ENCODE measurements around the gene KCNK3. TPM values are rescaled to one million over a fixed set of nuclear protein-coding genes. Genes with fewer than 3 reads are reported as not detected.

KCNK3 gene
- total and polyA plus RNA-seq, 7 experiments from 2014 or later: not detected

DNA sequence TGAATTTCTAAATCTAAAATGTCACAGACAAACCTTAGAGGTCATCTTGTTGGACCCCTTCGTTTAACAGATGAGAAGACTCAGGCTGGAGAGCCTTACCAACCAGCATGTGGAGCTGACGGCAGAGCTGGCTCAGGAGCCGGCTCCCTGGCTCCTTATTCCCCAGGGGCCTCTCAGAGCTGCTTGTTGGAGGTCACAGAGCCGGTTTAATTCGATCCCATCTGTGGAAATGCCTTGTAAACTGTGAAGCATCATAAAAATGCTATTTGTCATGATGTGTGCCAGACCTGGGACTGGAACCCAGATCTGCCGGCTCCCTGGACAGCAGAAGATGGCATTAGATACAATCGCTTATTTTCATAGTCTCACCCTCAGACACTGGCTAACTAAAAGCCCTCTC, 43.2 kb upstream of the KCNK3 start:
- ChIA-PET POLR2A (no interaction called here), CTCF (no interaction called here)
- peak in 1 of 9 donors; percentile 9 for DNase-seq
- no peaks in the 10 kb centered on the region for H3K9me3 ChIP-seq (ENCODE audit: control insufficient read depth in 2 of 3, low read length in 3 of 3)
- peaks cover 0 to 3% (median 0%) of the 10 kb centered on the region in 11 donors for H3K9me3 Mint-ChIP-seq
- no peaks in the 10 kb centered on the region for H3K36me3 Mint-ChIP-seq
- no peak overlapping the region for H3K4me3 Mint-ChIP-seq
- no peak overlapping the region for H3K4me3 ChIP-seq (ENCODE audit: low read length)
- no peak overlapping the region for H3K27ac Mint-ChIP-seq
- no peaks in the 10 kb centered on the region for H3K27me3 ChIP-seq (ENCODE audit: control insufficient read depth in 2 of 2, insufficient read depth in 2 of 2, low read length in 2 of 2)
- no peaks in the 10 kb centered on the region for H3K4me1 ChIP-seq (ENCODE audit: control insufficient read depth in 2 of 2, insufficient read depth in 2 of 2, low read length in 2 of 2)
- intact Hi-C loops (cut with micrococcal nuclease): no loop called here
- H3K4me1 Mint-ChIP-seq: no peaks in the 10 kb centered on the region
- peaks cover 17 to 47% (median 23%) of the 10 kb centered on the region in 5 donors for H3K27me3 Mint-ChIP-seq
- no peak overlapping the region for H3K27ac ChIP-seq (ENCODE audit: low read depth, low read length)
- no peaks in the 10 kb centered on the region for H3K36me3 ChIP-seq (ENCODE audit: control insufficient read depth in 2 of 3, insufficient read depth in 3 of 3, low read length in 3 of 3)
- ATAC-seq: no peak

- ChIA-PET POLR2A (no interaction called here), CTCF (no interaction called here)
- no peak overlapping the region for H3K4me3 Mint-ChIP-seq
- no peak overlapping the region for H3K27ac ChIP-seq (ENCODE audit: low read depth, low read length)
- H3K4me1 Mint-ChIP-seq: no peaks in the 10 kb centered on the region
- intact Hi-C loops (cut with micrococcal nuclease): no loop called here
- H3K27me3 ChIP-seq (ENCODE audit: control insufficient read depth in 2 of 2, insufficient read depth in 2 of 2, low read length in 2 of 2): no peaks in the 10 kb centered on the region
- no peak overlapping the region for H3K4me3 ChIP-seq (ENCODE audit: low read length)
- H3K9me3 Mint-ChIP-seq: peaks cover 0 to 3% (median 0%) of the 10 kb centered on the region in 11 donors
- peaks cover 12 to 43% (median 17%) of the 10 kb centered on the region in 5 donors for H3K27me3 Mint-ChIP-seq
- H3K9me3 ChIP-seq (ENCODE audit: control insufficient read depth in 2 of 3, low read length in 3 of 3): no peaks in the 10 kb centered on the region
- peak in 1 of 9 donors; percentile 8 for DNase-seq
- no peak overlapping the region for H3K27ac Mint-ChIP-seq
- no peaks in the 10 kb centered on the region for H3K4me1 ChIP-seq (ENCODE audit: control insufficient read depth in 2 of 2, insufficient read depth in 2 of 2, low read length in 2 of 2)
- no peaks in the 10 kb centered on the region for H3K36me3 ChIP-seq (ENCODE audit: control insufficient read depth in 2 of 3, insufficient read depth in 3 of 3, low read length in 3 of 3)
- no peaks in the 10 kb centered on the region for H3K36me3 Mint-ChIP-seq
- ATAC-seq: no peak
Observed at GRCh38 chr2:26649992-26650712, 42.4 kb upstream of the KCNK3 start.

DNA sequence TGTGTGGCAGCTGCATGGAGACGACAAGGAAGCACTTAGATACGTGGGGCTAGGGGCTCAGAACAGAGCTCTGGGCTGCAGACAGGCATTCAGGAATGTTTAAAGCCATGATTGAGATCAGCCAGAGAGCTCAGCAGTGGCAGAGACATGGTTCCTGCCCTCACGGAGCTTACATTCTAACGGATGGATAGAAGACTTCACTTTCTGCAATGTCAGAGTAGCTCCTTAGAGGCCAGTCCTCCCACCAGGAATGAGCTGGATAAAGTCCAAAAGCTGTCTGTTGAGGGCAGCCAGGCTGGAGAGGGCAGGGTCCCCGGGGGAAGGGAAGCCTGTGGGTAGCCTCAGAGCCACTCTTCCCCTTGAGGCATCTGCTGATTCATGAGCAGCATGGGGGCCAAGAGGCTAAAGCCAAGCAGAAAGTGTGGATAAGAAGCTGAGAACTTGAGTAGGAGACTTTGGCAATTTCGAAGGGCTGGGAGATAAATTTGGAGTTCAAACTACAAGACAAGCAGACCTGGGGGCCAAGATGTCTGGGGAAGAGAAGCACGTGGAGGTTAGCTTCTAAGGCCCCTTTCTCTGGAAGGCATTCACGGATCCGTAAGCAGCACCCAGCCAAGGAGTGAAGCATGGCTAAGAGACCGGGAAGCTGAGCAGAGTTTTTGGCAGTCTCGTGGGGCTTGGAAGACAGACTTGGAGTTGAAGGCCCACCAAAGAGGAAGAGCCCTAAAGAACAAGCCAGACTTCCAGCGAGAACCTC, 41.6 kb upstream of the KCNK3 start:
- no peaks in the 10 kb centered on the region for H3K36me3 ChIP-seq (ENCODE audit: control insufficient read depth in 2 of 3, insufficient read depth in 3 of 3, low read length in 3 of 3)
- ATAC-seq: no peak
- H3K9me3 ChIP-seq (ENCODE audit: control insufficient read depth in 2 of 3, low read length in 3 of 3): no peaks in the 10 kb centered on the region
- H3K27ac Mint-ChIP-seq: no peak overlapping the region
- no peaks in the 10 kb centered on the region for H3K36me3 Mint-ChIP-seq
- H3K4me1 ChIP-seq (ENCODE audit: control insufficient read depth in 2 of 2, insufficient read depth in 2 of 2, low read length in 2 of 2): no peaks in the 10 kb centered on the region
- CTCF ChIA-PET: no interaction called here
- H3K27ac ChIP-seq (ENCODE audit: low read depth, low read length): no peak overlapping the region
- H3K27me3 Mint-ChIP-seq: peaks cover 6 to 35% (median 9%) of the 10 kb centered on the region in 5 donors
- intact Hi-C loops (cut with micrococcal nuclease): no loop called here
- no peak for DNase-seq
- no peaks in the 10 kb centered on the region for H3K4me1 Mint-ChIP-seq
- no peak overlapping the region for H3K4me3 Mint-ChIP-seq
- H3K4me3 ChIP-seq (ENCODE audit: low read length): no peak overlapping the region
- POLR2A ChIA-PET: no interaction called here
- H3K9me3 Mint-ChIP-seq: peaks cover 0 to 3% (median 0%) of the 10 kb centered on the region in 11 donors
- no peaks in the 10 kb centered on the region for H3K27me3 ChIP-seq (ENCODE audit: control insufficient read depth in 2 of 2, insufficient read depth in 2 of 2, low read length in 2 of 2)

- H3K4me3 ChIP-seq (ENCODE audit: low read length): no peak overlapping the region
- ATAC-seq: no peak
- CTCF ChIA-PET: no interaction called here
- no peak overlapping the region for H3K27ac ChIP-seq (ENCODE audit: low read depth, low read length)
- H3K9me3 ChIP-seq (ENCODE audit: control insufficient read depth in 2 of 3, low read length in 3 of 3): no peaks in the 10 kb centered on the region
- intact Hi-C loops (cut with micrococcal nuclease): no loop called here
- H3K36me3 ChIP-seq (ENCODE audit: control insufficient read depth in 2 of 3, insufficient read depth in 3 of 3, low read length in 3 of 3): no peaks in the 10 kb centered on the region
- Mint-ChIP-seq H3K27ac (no peak overlapping the region), H3K9me3 (peaks cover 0 to 3% (median 0%) of the 10 kb centered on the region in 11 donors), H3K4me3 (no peak overlapping the region), H3K27me3 (peaks cover 3 to 30% (median 9%) of the 10 kb centered on the region in 5 donors), H3K4me1 (no peaks in the 10 kb centered on the region), H3K36me3 (no peaks in the 10 kb centered on the region)
- DNase-seq: no peak
- POLR2A ChIA-PET: no interaction called here
- H3K4me1 ChIP-seq (ENCODE audit: control insufficient read depth in 2 of 2, insufficient read depth in 2 of 2, low read length in 2 of 2): no peaks in the 10 kb centered on the region
- no peaks in the 10 kb centered on the region for H3K27me3 ChIP-seq (ENCODE audit: control insufficient read depth in 2 of 2, insufficient read depth in 2 of 2, low read length in 2 of 2)
Observed at GRCh38 chr2:26651470-26651771, 41.1 kb upstream of the KCNK3 start.

- H3K27ac Mint-ChIP-seq: no peak overlapping the region
- POLR2A ChIA-PET: no interaction called here
- Histone ChIP-seq H3K4me1 (ENCODE audit: control insufficient read depth in 2 of 2, insufficient read depth in 2 of 2, low read length in 2 of 2) (no peaks in the 10 kb centered on the region), H3K27ac (ENCODE audit: low read depth, low read length) (no peak overlapping the region), H3K36me3 (ENCODE audit: control insufficient read depth in 2 of 3, insufficient read depth in 3 of 3, low read length in 3 of 3) (no peaks in the 10 kb centered on the region), H3K4me3 (ENCODE audit: low read length) (no peak overlapping the region), H3K9me3 (ENCODE audit: control insufficient read depth in 2 of 3, low read length in 3 of 3) (no peaks in the 10 kb centered on the region), H3K27me3 (ENCODE audit: control insufficient read depth in 2 of 2, insufficient read depth in 2 of 2, low read length in 2 of 2) (no peaks in the 10 kb centered on the region)
- H3K4me3 Mint-ChIP-seq: no peak overlapping the region
- no peaks in the 10 kb centered on the region for H3K36me3 Mint-ChIP-seq
- no peak for ATAC-seq
- no peak for DNase-seq
- no peaks in the 10 kb centered on the region for H3K4me1 Mint-ChIP-seq
- peaks cover 3 to 26% (median 9%) of the 10 kb centered on the region in 5 donors for H3K27me3 Mint-ChIP-seq
- intact Hi-C loops (cut with micrococcal nuclease): no loop called here
- CTCF ChIA-PET: no interaction called here
- H3K9me3 Mint-ChIP-seq: peaks cover 0 to 3% (median 0%) of the 10 kb centered on the region in 11 donors
Observed at GRCh38 chr2:26651799-26652198, 40.7 kb upstream of the KCNK3 start.

GRCh38 chr2:26652361-26653041, 40.0 kb upstream of the KCNK3 start:
- Histone ChIP-seq H3K27me3 (ENCODE audit: control insufficient read depth in 2 of 2, insufficient read depth in 2 of 2, low read length in 2 of 2) (no peaks in the 10 kb centered on the region), H3K9me3 (ENCODE audit: control insufficient read depth in 2 of 3, low read length in 3 of 3) (no peaks in the 10 kb centered on the region), H3K36me3 (ENCODE audit: control insufficient read depth in 2 of 3, insufficient read depth in 3 of 3, low read length in 3 of 3) (no peaks in the 10 kb centered on the region), H3K4me1 (ENCODE audit: control insufficient read depth in 2 of 2, insufficient read depth in 2 of 2, low read length in 2 of 2) (no peaks in the 10 kb centered on the region), H3K27ac (ENCODE audit: low read depth, low read length) (no peak overlapping the region), H3K4me3 (ENCODE audit: low read length) (no peak overlapping the region)
- POLR2A ChIA-PET: no interaction called here
- Mint-ChIP-seq H3K36me3 (no peaks in the 10 kb centered on the region), H3K9me3 (peaks cover 0 to 5% (median 0%) of the 10 kb centered on the region in 11 donors), H3K4me1 (no peaks in the 10 kb centered on the region), H3K27ac (no peak overlapping the region), H3K4me3 (no peak overlapping the region), H3K27me3 (peaks cover 3 to 21% (median 9%) of the 10 kb centered on the region in 5 donors)
- DNase-seq: no peak
- no peak for ATAC-seq
- intact Hi-C loops (cut with micrococcal nuclease): no loop called here
- CTCF ChIA-PET: no interaction called here
